KMS-11 (cell line): ENCODE measurements around the gene CYP2W1.

Experiments used
- H2AFZ ChIP-seq: fragments of 200-600 bp; sonication (generic); 2 replicates; pipeline ENCODE4 v1.6.1; 2016; ENCODE audit warnings: antibody characterized with exemption, mixed run types, low read depth
- H3K27ac ChIP-seq: fragments of 200-600 bp; sonication (generic); 2 replicates; pipeline ENCODE4 v1.6.1; 2016; ENCODE audit warnings: mild to moderate bottlenecking, mixed run types
- H3K27me3 ChIP-seq: fragments of 200-600 bp; sonication (generic); 2 replicates; pipeline ENCODE4 v1.6.1; 2017; ENCODE audit warnings: mild to moderate bottlenecking, low read depth, mixed run types, moderate library complexity; ENCODE audit not compliant: insufficient read depth
- H3K36me3 ChIP-seq: fragments of 200-600 bp; sonication (generic); 2 replicates; pipeline ENCODE4 v1.6.1; 2017; ENCODE audit warnings: mild to moderate bottlenecking, mixed run types; ENCODE audit not compliant: insufficient read depth
- H3K4me1 ChIP-seq: fragments of 200-600 bp; sonication (generic); 2 replicates; pipeline ENCODE4 v1.6.1; 2016; ENCODE audit warnings: mild to moderate bottlenecking, low read depth, mixed run types; ENCODE audit not compliant: poor library complexity, severe bottlenecking
- H3K4me2 ChIP-seq: fragments of 200-600 bp; sonication (generic); 2 replicates; pipeline ENCODE4 v1.7.0; 2016; ENCODE audit warnings: mild to moderate bottlenecking, mixed run types
- H3K4me3 ChIP-seq: fragments of 200-600 bp; sonication (generic); IDR thresholded peaks from 2 replicates; pipeline ENCODE4 v1.6.1; 2017; ENCODE audit warnings: low read depth, low read length, mixed read lengths; ENCODE audit not compliant: insufficient read depth
- H3K79me2 ChIP-seq: fragments of 200-600 bp; sonication (generic); 2 replicates; pipeline ENCODE4 v1.6.1; 2016; ENCODE audit warnings: low read depth, mixed run types; ENCODE audit not compliant: insufficient read depth
- H3K9ac ChIP-seq: fragments of 200-600 bp; sonication (generic); 2 replicates; pipeline ENCODE4 v1.6.1; 2016; ENCODE audit warnings: mild to moderate bottlenecking, mixed run types
- H4K20me1 ChIP-seq: fragments of 200-600 bp; sonication (generic); 2 replicates; pipeline ENCODE4 v1.6.1; 2016; ENCODE audit warnings: mild to moderate bottlenecking, mixed run types; ENCODE audit not compliant: insufficient read depth
- TF ChIP-seq, protein P1 (sequence below): fragments of 200-600 bp; sonication (generic); conservative IDR thresholded peaks from 2 replicates; pipeline ENCODE4 v1.6.1; 2017; ENCODE audit warnings: low read depth, mild to moderate bottlenecking, antibody characterized with exemption, low read length, moderate library complexity, mixed read lengths

CYP2W1 gene

DNA sequence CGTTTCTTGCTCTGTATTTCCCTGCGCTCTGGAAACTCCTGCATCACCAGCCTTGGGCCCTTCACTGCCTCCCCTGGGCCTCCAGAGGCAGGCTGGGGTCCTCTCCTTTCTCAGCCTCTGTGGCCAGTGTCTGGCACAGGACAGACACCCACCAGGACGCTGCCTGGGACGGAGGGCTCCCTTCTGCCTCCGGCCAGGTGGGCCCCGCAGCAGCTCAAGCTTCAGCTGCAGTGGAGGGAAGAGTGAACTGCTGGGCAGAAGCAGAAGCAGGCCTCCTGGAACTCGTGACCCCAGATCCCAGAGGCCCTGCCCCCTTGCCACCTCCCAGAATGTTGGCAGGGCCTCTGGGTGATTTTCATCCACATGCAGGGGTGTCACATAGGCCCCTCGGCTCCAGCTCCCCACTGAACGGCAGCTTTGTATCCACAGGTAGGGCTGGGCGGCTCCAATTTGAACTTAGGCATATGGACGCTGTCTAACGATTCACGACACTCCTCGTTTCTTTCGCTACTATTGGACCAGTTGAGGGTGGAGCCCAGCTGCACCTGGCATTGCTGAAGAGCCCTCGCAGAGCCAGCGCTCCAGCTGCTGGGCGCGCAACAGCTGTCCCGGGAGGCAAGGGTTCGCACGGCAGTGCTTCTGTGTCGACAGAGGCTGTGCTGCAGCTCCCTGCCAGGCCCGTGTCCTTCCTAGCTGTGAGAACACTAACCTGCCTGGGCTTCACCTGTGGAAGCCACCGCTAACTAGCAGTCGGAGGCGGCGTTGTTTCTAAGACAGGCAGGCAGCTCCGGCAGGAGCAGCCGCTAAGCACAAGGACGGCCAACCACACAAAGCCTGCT is 43.0 kb downstream of the CYP2W1 start:
- TF ChIP-seq, protein P1, sequence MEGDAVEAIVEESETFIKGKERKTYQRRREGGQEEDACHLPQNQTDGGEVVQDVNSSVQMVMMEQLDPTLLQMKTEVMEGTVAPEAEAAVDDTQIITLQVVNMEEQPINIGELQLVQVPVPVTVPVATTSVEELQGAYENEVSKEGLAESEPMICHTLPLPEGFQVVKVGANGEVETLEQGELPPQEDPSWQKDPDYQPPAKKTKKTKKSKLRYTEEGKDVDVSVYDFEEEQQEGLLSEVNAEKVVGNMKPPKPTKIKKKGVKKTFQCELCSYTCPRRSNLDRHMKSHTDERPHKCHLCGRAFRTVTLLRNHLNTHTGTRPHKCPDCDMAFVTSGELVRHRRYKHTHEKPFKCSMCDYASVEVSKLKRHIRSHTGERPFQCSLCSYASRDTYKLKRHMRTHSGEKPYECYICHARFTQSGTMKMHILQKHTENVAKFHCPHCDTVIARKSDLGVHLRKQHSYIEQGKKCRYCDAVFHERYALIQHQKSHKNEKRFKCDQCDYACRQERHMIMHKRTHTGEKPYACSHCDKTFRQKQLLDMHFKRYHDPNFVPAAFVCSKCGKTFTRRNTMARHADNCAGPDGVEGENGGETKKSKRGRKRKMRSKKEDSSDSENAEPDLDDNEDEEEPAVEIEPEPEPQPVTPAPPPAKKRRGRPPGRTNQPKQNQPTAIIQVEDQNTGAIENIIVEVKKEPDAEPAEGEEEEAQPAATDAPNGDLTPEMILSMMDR, result no peak
- Histone ChIP-seq H3K4me3 (no peak overlapping the region), H3K79me2 (no peaks in the 10 kb centered on the region), H2AFZ (no peak overlapping the region), H3K27ac (no peak overlapping the region), H3K27me3 (no peaks in the 10 kb centered on the region), H3K4me1 (peaks cover 33% of the 10 kb centered on the region), H3K9ac (no peak overlapping the region), H4K20me1 (no peaks in the 10 kb centered on the region), H3K36me3 (no peaks in the 10 kb centered on the region), H3K4me2 (no peak overlapping the region)

DNA sequence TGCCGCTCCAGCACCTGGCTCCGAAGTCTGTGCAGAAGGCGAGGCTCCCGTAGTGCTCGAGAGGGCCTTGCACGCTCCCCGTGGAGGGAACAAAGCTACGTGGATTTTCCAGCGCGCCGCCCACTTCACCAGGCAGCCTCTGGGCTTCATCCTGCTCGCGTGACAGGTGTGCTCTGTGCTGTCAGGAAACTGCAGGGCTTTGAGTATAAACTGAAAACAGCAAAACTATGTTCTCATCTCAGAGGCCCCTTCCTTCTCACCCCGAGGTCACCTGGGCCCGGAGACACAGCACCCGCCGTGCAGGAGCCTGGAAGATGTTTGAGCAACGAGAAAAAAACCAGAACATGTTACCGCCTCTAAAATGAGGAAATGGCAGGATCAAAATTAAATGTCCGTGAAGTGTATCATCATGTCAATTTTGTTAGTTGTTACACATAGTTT is 43.8 kb downstream of the CYP2W1 start:
- no peak overlapping the region for H3K4me2 ChIP-seq
- H3K4me1 ChIP-seq, result peaks cover 33% of the 10 kb centered on the region

DNA sequence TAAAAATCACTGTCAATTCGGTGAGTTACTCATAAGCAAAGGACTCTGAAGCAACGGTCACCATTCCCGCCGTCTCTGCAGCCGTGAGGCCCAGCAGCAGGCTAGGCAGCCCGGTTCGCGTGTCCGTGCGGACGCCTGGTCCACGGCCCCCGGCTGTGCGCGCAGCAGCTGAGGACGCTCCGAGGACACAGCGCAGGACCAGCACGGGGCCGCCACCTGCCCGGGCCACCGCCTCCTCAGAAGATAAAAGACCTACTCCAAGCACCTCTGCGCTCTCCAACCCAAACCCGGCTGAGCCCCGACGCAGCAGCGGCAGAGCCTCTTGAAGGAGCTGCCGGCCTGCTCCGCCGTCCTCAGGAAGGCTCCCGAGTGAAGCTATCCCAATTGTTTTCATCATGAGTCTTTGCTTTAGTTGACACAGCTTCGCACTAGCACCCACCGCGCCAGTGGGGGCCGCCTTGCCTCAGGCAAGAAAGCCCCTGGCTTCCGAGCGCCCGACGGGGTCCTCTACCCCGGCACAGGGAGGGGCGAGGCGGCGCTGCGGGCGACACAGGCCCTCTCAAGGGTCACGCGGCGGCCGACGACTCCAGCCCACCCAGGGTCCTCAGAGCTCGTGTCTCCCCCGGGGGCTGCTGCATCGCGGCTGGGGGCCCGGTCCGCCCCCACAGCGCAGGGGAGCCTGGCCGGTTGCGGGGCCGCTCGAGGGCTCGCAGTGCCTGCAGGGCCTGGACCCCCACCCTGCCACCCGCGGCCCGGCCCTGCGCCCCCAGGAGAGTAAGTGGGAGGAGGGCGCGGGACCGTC is 44.5 kb downstream of the CYP2W1 start:
- H3K9ac ChIP-seq, result no peak overlapping the region; the same call in 1 of the 2 replicates
- peak overlapping the region; percentile 13; the same call in 1 of the 2 replicates for H3K4me2 ChIP-seq
- H3K79me2 ChIP-seq, result no peaks in the 10 kb centered on the region
- no peaks in the 10 kb centered on the region for H3K36me3 ChIP-seq
- H3K27me3 ChIP-seq, result no peaks in the 10 kb centered on the region
- TF ChIP-seq, protein P1, result no peak
- H2AFZ ChIP-seq, result no peak overlapping the region
- H3K4me3 ChIP-seq, result no peak overlapping the region
- H3K27ac ChIP-seq, result no peak overlapping the region
- H3K4me1 ChIP-seq, result peaks cover 33% of the 10 kb centered on the region
- no peaks in the 10 kb centered on the region for H4K20me1 ChIP-seq

More for the DNA sequence above, 43.8 kb downstream of the CYP2W1 start:
- H3K36me3 ChIP-seq, result no peaks in the 10 kb centered on the region
- no peak overlapping the region for H2AFZ ChIP-seq
- no peak overlapping the region for H3K9ac ChIP-seq
- no peaks in the 10 kb centered on the region for H3K27me3 ChIP-seq
- no peak overlapping the region for H3K27ac ChIP-seq
- no peaks in the 10 kb centered on the region for H3K79me2 ChIP-seq
- no peak overlapping the region for H3K4me3 ChIP-seq
- H4K20me1 ChIP-seq, result no peaks in the 10 kb centered on the region
- TF ChIP-seq, protein P1, result no peak

DNA sequence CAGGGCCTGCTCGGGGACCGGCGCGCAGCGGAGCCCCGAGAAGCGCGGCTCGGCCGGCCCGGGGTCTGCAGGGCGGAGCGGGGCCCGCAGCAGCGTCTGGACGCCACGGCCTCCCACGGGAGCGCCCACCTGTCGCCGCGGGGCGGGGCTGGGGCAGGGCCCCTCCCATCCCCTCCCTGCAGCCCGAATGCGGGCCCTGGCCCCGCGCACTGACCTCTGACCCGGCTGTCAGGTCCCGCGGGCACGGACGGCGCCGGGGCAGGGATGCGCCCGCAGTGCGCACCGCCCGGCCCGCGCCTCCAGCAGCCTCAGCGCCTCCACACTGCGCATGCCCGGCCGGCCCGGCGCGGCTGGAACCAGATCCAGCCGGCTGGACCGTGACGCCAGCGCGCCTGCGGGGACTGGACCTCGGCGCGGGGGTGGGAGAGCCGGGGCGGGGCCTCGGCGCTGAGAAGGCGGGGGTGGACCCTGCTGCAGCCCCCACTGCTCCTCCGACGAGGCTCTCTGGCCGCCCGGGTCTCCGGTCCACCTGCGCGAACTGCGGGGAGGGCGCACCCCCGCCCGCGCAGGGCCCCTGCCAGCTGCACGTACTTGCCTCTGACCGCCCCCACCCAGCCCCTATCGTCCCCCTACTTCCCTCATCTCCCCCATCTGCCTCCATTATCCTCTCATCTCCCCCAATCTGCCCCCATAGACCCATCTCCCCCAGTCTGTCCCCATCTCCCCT is 45.2 kb downstream of the CYP2W1 start:
- Histone ChIP-seq H3K36me3 (no peaks in the 10 kb centered on the region), H3K4me2 (0 out of 2 replicates have a peak overlapping the region, but pooled peaks have one; percentile 13), H4K20me1 (no peaks in the 10 kb centered on the region), H3K4me1 (peaks cover 27% of the 10 kb centered on the region), H3K27ac (no peak overlapping the region), H2AFZ (no peak overlapping the region), H3K79me2 (no peaks in the 10 kb centered on the region), H3K4me3 (no peak overlapping the region), H3K9ac (peak overlapping the region; percentile 41; the same call in 1 of the 2 replicates), H3K27me3 (no peaks in the 10 kb centered on the region)
- TF ChIP-seq, protein P1, result no peak
